GM23338 (cell line): ENCODE measurements around the gene FGF22. TPM values are rescaled to one million over a fixed set of nuclear protein-coding genes. Genes with fewer than 3 reads are reported as not detected.

Experiments used
- ATAC-seq: fragments of 200-7000 bp; cut with Tn5 transposase; 3 replicates; pipeline ENCODE4 v1.9.1; 2020
- DNase-seq: peaks from one replicate; pipeline ENCODE4 v3.0.0-alpha.2; 2015; ENCODE audit warnings: low spot score
- H2AFZ ChIP-seq: fragments of 200-600 bp; sonication (generic); 2 replicates; pipeline ENCODE4 v1.8.0; 2016; ENCODE audit warnings: antibody characterized with exemption, mild to moderate bottlenecking, moderate library complexity
- H3F3A ChIP-seq: fragments of 200-600 bp; sonication (generic); replicated peaks from 2 replicates; pipeline ENCODE4 v1.8.0; 2017; ENCODE audit warnings: antibody characterized with exemption, mixed run types, low read depth
- H3K27ac ChIP-seq: fragments of 200-600 bp; sonication (generic); 2 replicates; pipeline ENCODE4 v1.6.1; 2016; ENCODE audit warnings: low read depth
- H3K27me3 ChIP-seq: fragments of 200-600 bp; sonication (generic); 2 replicates; pipeline ENCODE4 v1.8.0; 2016; ENCODE audit warnings: mild to moderate bottlenecking, mixed run types, moderate library complexity; ENCODE audit not compliant: insufficient read depth
- H3K36me3 ChIP-seq: fragments of 200-600 bp; sonication (generic); 2 replicates; pipeline ENCODE4 v1.8.0; 2016; ENCODE audit warnings: mild to moderate bottlenecking; ENCODE audit not compliant: insufficient read depth
- H3K4me1 ChIP-seq: fragments of 200-600 bp; sonication (generic); 2 replicates; pipeline ENCODE4 v1.8.0; 2016; ENCODE audit warnings: mild to moderate bottlenecking, moderate library complexity; ENCODE audit not compliant: insufficient read depth
- H3K4me2 ChIP-seq: fragments of 200-600 bp; sonication (generic); 2 replicates; pipeline ENCODE4 v1.7.1; 2017; ENCODE audit warnings: mixed run types
- H3K4me3 ChIP-seq: fragments of 200-600 bp; sonication (generic); 2 replicates; pipeline ENCODE4 v1.6.1; 2016; ENCODE audit warnings: mixed run types
- H3K79me2 ChIP-seq: fragments of 200-600 bp; sonication (generic); replicated peaks from 2 replicates; pipeline ENCODE4 v1.8.0; 2017; ENCODE audit warnings: mild to moderate bottlenecking; ENCODE audit not compliant: insufficient read depth
- H3K9me2 ChIP-seq: fragments of 200-600 bp; sonication (generic); 2 replicates; pipeline ENCODE4 v1.8.0; 2017; ENCODE audit not compliant: insufficient read depth
- H4K20me1 ChIP-seq: fragments of 200-600 bp; sonication (generic); replicated peaks from 2 replicates; pipeline ENCODE4 v1.8.0; 2017; ENCODE audit warnings: mild to moderate bottlenecking; ENCODE audit not compliant: insufficient read depth
- H3K27ac Mint-ChIP-seq: 2 replicates; pipeline ENCODE4 v1.8.0; 2020; ENCODE audit warnings: inconsistent platforms, mild to moderate bottlenecking, moderate library complexity, mixed read lengths
- H3K27me3 Mint-ChIP-seq: 3 replicates; pipeline ENCODE4 v1.8.0; 2022; ENCODE audit warnings: low read depth, mild to moderate bottlenecking, moderate library complexity, mixed read lengths, inconsistent platforms; ENCODE audit not compliant: insufficient read depth, poor library complexity
- H3K36me3 Mint-ChIP-seq: 3 replicates; pipeline ENCODE4 v1.8.0; 2021; ENCODE audit warnings: low read depth, mild to moderate bottlenecking, inconsistent platforms, moderate library complexity, mixed read lengths
- H3K4me1 Mint-ChIP-seq: 3 replicates; pipeline ENCODE4 v1.8.0; 2020; ENCODE audit warnings: mild to moderate bottlenecking, inconsistent platforms, mixed read lengths
- H3K4me3 Mint-ChIP-seq: 3 replicates; pipeline ENCODE4 v1.8.0; 2021; ENCODE audit warnings: moderate library complexity, mild to moderate bottlenecking, inconsistent platforms, mixed read lengths
- H3K9me3 Mint-ChIP-seq: 3 replicates; pipeline ENCODE4 v1.8.0; 2020; ENCODE audit warnings: moderate library complexity, mild to moderate bottlenecking, inconsistent platforms, mixed read lengths
- CREB1 ChIP-seq: fragments of 250-450 bp; sonication (Bioruptor Pico); IDR thresholded peaks from 2 replicates; pipeline ENCODE4 v1.5.0; 2020; ENCODE audit warnings: low read depth, mild to moderate bottlenecking, moderate library complexity
- CTCF ChIP-seq, 2 experiments: fragments of 200-600 bp in 1 of 2; sonication (generic) in 1 of 2; conservative IDR thresholded peaks; 2 replicates each; pipeline versions ENCODE4 v1.5.1 to v1.6.1; 2016 to 2017; ENCODE audit warnings: antibody characterized with exemption in 2 of 2, low read depth in 2 of 2, mild to moderate bottlenecking in 2 of 2, moderate library complexity in 1 of 2
- ETS1 ChIP-seq: IDR thresholded peaks from 2 replicates; pipeline ENCODE4 v1.6.1; 2016; ENCODE audit warnings: antibody characterized with exemption
- EZH2 ChIP-seq: fragments of 200-600 bp; sonication (generic); IDR thresholded peaks from one replicate; pipeline ENCODE4 v1.8.0; 2017; ENCODE audit warnings: antibody characterized with exemption, mild to moderate bottlenecking, low read depth; ENCODE audit not compliant: unreplicated experiment
- EZH2phosphoT487 ChIP-seq: fragments of 200-600 bp; sonication (generic); IDR thresholded peaks from one replicate; pipeline ENCODE4 v1.8.1; 2018; ENCODE audit warnings: antibody characterized with exemption; ENCODE audit not compliant: unreplicated experiment
- JUNB ChIP-seq: IDR thresholded peaks from one replicate; pipeline ENCODE4 v1.6.1; 2016; ENCODE audit warnings: antibody characterized with exemption; ENCODE audit not compliant: unreplicated experiment
- NANOG ChIP-seq: IDR thresholded peaks from 2 replicates; pipeline ENCODE4 v1.6.1; 2016; ENCODE audit warnings: antibody characterized with exemption, borderline replicate concordance
- POLR2AphosphoS5 ChIP-seq: IDR thresholded peaks from 2 replicates; pipeline ENCODE4 v1.6.1; 2016; ENCODE audit warnings: antibody characterized with exemption, low read depth
- REST ChIP-seq: IDR thresholded peaks from one replicate; pipeline ENCODE4 v1.6.1; 2018; ENCODE audit warnings: antibody characterized with exemption; ENCODE audit not compliant: unreplicated experiment
- STAT1 ChIP-seq: IDR thresholded peaks from one replicate; pipeline ENCODE4 v1.6.1; 2016; ENCODE audit warnings: antibody characterized with exemption; ENCODE audit not compliant: unreplicated experiment
- ZNF114 ChIP-seq: fragments of 250-450 bp; sonication (Bioruptor Pico); IDR thresholded peaks from 2 replicates; pipeline ENCODE4 v1.5.0; 2020; ENCODE audit warnings: mild to moderate bottlenecking, moderate library complexity
- ZNF331 ChIP-seq: fragments of 250-450 bp; sonication (Bioruptor Pico); IDR thresholded peaks from 2 replicates; pipeline ENCODE4 v1.5.0; 2020; ENCODE audit warnings: low read depth, mild to moderate bottlenecking, moderate library complexity
- ZNF462 ChIP-seq: fragments of 250-450 bp; sonication (Bioruptor Pico); IDR thresholded peaks from 2 replicates; pipeline ENCODE4 v1.5.0; 2020; ENCODE audit warnings: mild to moderate bottlenecking, moderate library complexity
- polyA plus RNA-seq: library from polyadenylated mRNA; unstranded; fragments of >200 nt; fragmentation: Nextera tagmentation; extraction: Ambion mirVana; gene quantifications from 2 replicates; pipeline ENCODE4 v1.2.1, GENCODE V29; 2016
- total RNA-seq: library from RNA; depleted of rRNA; stranded (reverse); fragments of >200 nt; shearing (Covaris generic); gene quantifications from 2 replicates; pipeline ENCODE4 v1.2.3, GENCODE V29; 2014

FGF22 gene
- total and polyA plus RNA-seq, 2 experiments from 2014 or later, result 1.0 to 2.8 TPM

- no peak overlapping the region for H2AFZ ChIP-seq
- H3F3A ChIP-seq, result no peaks in the 10 kb centered on the region
- H3K27ac Mint-ChIP-seq, result no peak overlapping the region
- peaks cover 10% of the 10 kb centered on the region for H3K27me3 Mint-ChIP-seq
- H3K79me2 ChIP-seq, result no peaks in the 10 kb centered on the region
- H3K4me3 Mint-ChIP-seq, result no peak overlapping the region
- no peaks in the 10 kb centered on the region for H3K9me2 ChIP-seq
- H3K27me3 ChIP-seq, result no peaks in the 10 kb centered on the region
- ATAC-seq, result no peak
- no peak overlapping the region for H3K4me2 ChIP-seq
- DNase-seq, result no peak
- peaks cover 27% of the 10 kb centered on the region for H3K9me3 Mint-ChIP-seq
- no peaks in the 10 kb centered on the region for H4K20me1 ChIP-seq
- no peaks in the 10 kb centered on the region for H3K4me1 Mint-ChIP-seq
- no peaks in the 10 kb centered on the region for H3K36me3 ChIP-seq
- peaks cover 9% of the 10 kb centered on the region for H3K36me3 Mint-ChIP-seq
- TF ChIP-seq JUNB (no peak), REST (no peak), EZH2 (no peak), ZNF462 (no peak), CTCF (conservative IDR thresholded peaks at IDR 0.05; ENCODE audit: low read depth in 2 of 2) (no peak), NANOG (no peak), ETS1 (no peak), EZH2phosphoT487 (no peak), STAT1 (no peak), POLR2AphosphoS5 (no peak), CREB1 (no peak), ZNF331 (CRISPR knock-in tag) (no peak), ZNF114 (no peak)
- H3K4me1 ChIP-seq, result no peaks in the 10 kb centered on the region
- no peak overlapping the region for H3K4me3 ChIP-seq
- no peak overlapping the region for H3K27ac ChIP-seq
Measured at GRCh38 chr19:597406-598315, 42.0 kb upstream of the FGF22 start.
